HEK293T (cell line): ENCODE measurements around the gene CDK14.

Source experiments
- CTCF ChIA-PET: fragments of 350-600 bp; formaldehyde crosslinking; extraction: SDS; loops from one replicate; lab custom pipeline; 2021; ENCODE audit warnings: antibody characterized with exemption, inconsistent platforms; lab: Yijun Ruan, JAX
- POLR2A ChIA-PET: fragments of 350-600 bp; formaldehyde crosslinking; extraction: SDS; loops from one replicate; lab custom pipeline; 2020; ENCODE audit warnings: antibody characterized with exemption, inconsistent platforms; lab: Yijun Ruan, JAX
- DNase-seq: peaks from one replicate; pipeline ENCODE4 v3.0.0; 2012; ENCODE audit warnings: mixed read lengths; ENCODE audit errors: extremely low spot score
- ARNT ChIP-seq: fragments of 450-650 bp; IDR thresholded peaks from 2 replicates; pipeline ENCODE4 v1.6.1; 2017; ENCODE audit warnings: mild to moderate bottlenecking
- BHLHE40 ChIP-seq: fragments of 450-650 bp; IDR thresholded peaks from 2 replicates; pipeline ENCODE4 v1.6.1; 2016; ENCODE audit warnings: mild to moderate bottlenecking, moderate library complexity, borderline replicate concordance
- CTBP1 ChIP-seq: fragments of 450-650 bp; IDR thresholded peaks from 2 replicates; pipeline ENCODE4 v1.6.1; 2016; ENCODE audit warnings: borderline replicate concordance
- ELF4 ChIP-seq: fragments of 450-650 bp; IDR thresholded peaks from 2 replicates; pipeline ENCODE4 v1.6.1; 2017; ENCODE audit warnings: antibody characterized with exemption
- FOXA1 ChIP-seq: fragments of 450-650 bp; IDR thresholded peaks from 2 replicates; pipeline ENCODE4 v1.6.1; 2016; ENCODE audit warnings: mild to moderate bottlenecking
- FOXK2 ChIP-seq: fragments of 450-650 bp; IDR thresholded peaks from 2 replicates; pipeline ENCODE4 v1.6.1; 2016; ENCODE audit warnings: mild to moderate bottlenecking
- FOXM1 ChIP-seq: fragments of 450-650 bp; IDR thresholded peaks from 2 replicates; pipeline ENCODE4 v1.6.1; 2017; ENCODE audit warnings: mild to moderate bottlenecking, borderline replicate concordance
- HDGF ChIP-seq: fragments of 450-650 bp; IDR thresholded peaks from 2 replicates; pipeline ENCODE4 v1.6.1; 2017; ENCODE audit warnings: antibody characterized with exemption, borderline replicate concordance
- L3MBTL2 ChIP-seq: fragments of 450-650 bp; conservative IDR thresholded peaks from 2 replicates; pipeline ENCODE4 v1.6.1; 2016; ENCODE audit warnings: mild to moderate bottlenecking
- LEF1 ChIP-seq: fragments of 450-650 bp; IDR thresholded peaks from 2 replicates; pipeline ENCODE4 v1.6.1; 2017; ENCODE audit warnings: mild to moderate bottlenecking, borderline replicate concordance
- NFRKB ChIP-seq: fragments of 450-650 bp; IDR thresholded peaks from 2 replicates; pipeline ENCODE4 v1.6.1; 2016; ENCODE audit warnings: mild to moderate bottlenecking, moderate library complexity
- PKNOX1 ChIP-seq: fragments of 450-650 bp; IDR thresholded peaks from 2 replicates; pipeline ENCODE4 v1.6.1; 2016
- SP1 ChIP-seq: fragments of 450-650 bp; IDR thresholded peaks from 2 replicates; pipeline ENCODE4 v1.6.1; 2017
- SUZ12 ChIP-seq: fragments of 450-650 bp; IDR thresholded peaks from 2 replicates; pipeline ENCODE4 v1.6.1; 2016; ENCODE audit warnings: mild to moderate bottlenecking
- TARDBP ChIP-seq: fragments of 450-650 bp; IDR thresholded peaks from 2 replicates; pipeline ENCODE4 v1.6.1; 2016
- ZNF384 ChIP-seq: fragments of 450-650 bp; IDR thresholded peaks from 2 replicates; pipeline ENCODE4 v1.6.1; 2016

The CDK14 gene

GRCh38 chr7:90933041-90933440 lies 336.9 kb downstream of the CDK14 start:
- POLR2A ChIA-PET = no interaction called here
- TF ChIP-seq HDGF (no peak), TARDBP (no peak), SUZ12 (no peak)
- CTCF ChIA-PET = no interaction called here
- no peak for DNase-seq

- DNase-seq = no peak
- ChIA-PET POLR2A (no interaction called here), CTCF (no interaction called here)
- TF ChIP-seq ZNF384 (no peak), PKNOX1 (no peak), TARDBP (no peak), HDGF (no peak), FOXK2 (no peak), L3MBTL2 (no peak), NFRKB (no peak), CTBP1 (no peak), SP1 (no peak), ARNT (no peak), ELF4 (no peak), BHLHE40 (no peak), LEF1 (no peak), SUZ12 (no peak), FOXM1 (no peak), FOXA1 (no peak)
These were observed 337.9 kb downstream of the CDK14 start for GRCh38 chr7:90933984-90934383.

GRCh38 chr7:90938371-90938770 lies 342.2 kb downstream of the CDK14 start:
- CTCF ChIA-PET = no interaction called here

GRCh38 chr7:90939666-90940065 lies 343.5 kb downstream of the CDK14 start:
- no peak for TF ChIP-seq HDGF
- no peak for TF ChIP-seq ELF4
- no peak for TF ChIP-seq TARDBP
- TF ChIP-seq ARNT = no peak
- TF ChIP-seq BHLHE40 = no peak
- no peak for TF ChIP-seq ZNF384
- TF ChIP-seq CTBP1 = no peak
- TF ChIP-seq FOXM1 = no peak
- ChIA-PET CTCF (no interaction called here), POLR2A (no interaction called here)
- DNase-seq = no peak

More at GRCh38 chr7:90938371-90938770, 342.2 kb downstream of the CDK14 start:
- POLR2A ChIA-PET = no interaction called here
- TF ChIP-seq LEF1 (no peak), SP1 (no peak), L3MBTL2 (no peak), FOXK2 (no peak), HDGF (no peak), BHLHE40 (no peak), CTBP1 (no peak), FOXM1 (no peak), NFRKB (no peak), ZNF384 (no peak), TARDBP (no peak), PKNOX1 (no peak), ARNT (no peak), SUZ12 (no peak), ELF4 (no peak), FOXA1 (no peak)
- no peak for DNase-seq

GRCh38 chr7:90944021-90944420 lies 347.9 kb downstream of the CDK14 start:
- CTCF ChIA-PET = no interaction called here
- POLR2A ChIA-PET = no interaction called here
- DNase-seq = no peak
- TF ChIP-seq BHLHE40 = no peak

- no peak for TF ChIP-seq FOXK2
- TF ChIP-seq ARNT = no peak
- TF ChIP-seq HDGF = no peak
- TF ChIP-seq SP1 = no peak
- TF ChIP-seq TARDBP = no peak
- no peak for TF ChIP-seq FOXA1
- no peak for TF ChIP-seq FOXM1
- TF ChIP-seq SUZ12 = no peak
- no peak for TF ChIP-seq NFRKB
- no peak for TF ChIP-seq BHLHE40
- TF ChIP-seq ELF4 = no peak
- no peak for TF ChIP-seq ZNF384
- TF ChIP-seq L3MBTL2 = no peak
- TF ChIP-seq LEF1 = no peak
- TF ChIP-seq CTBP1 = no peak
- no peak for TF ChIP-seq PKNOX1
- ChIA-PET POLR2A (no interaction called here), CTCF (no interaction called here)
- DNase-seq = no peak
These were observed 349.1 kb downstream of the CDK14 start for GRCh38 chr7:90945104-90945787.
